DMS114 treated with DMSO at 0.1 percent for 48 hours (cell line): ENCODE measurements around the gene RPIA.
"Not testable (repeated sequence)": the region's sequence is repeated elsewhere in the genome, so short reads cannot be mapped to it uniquely, and the experiment has no call there.

Experiments used
- DNase-seq: peaks from one replicate; lab custom pipeline; 2025; ENCODE audit not compliant: unreplicated experiment; lab: John Stamatoyannopoulos, UW

RPIA gene

GRCh38 chr2:88729061-88729745 is 37.7 kb downstream of the RPIA start:
- DNase-seq, result no peak

DNA sequence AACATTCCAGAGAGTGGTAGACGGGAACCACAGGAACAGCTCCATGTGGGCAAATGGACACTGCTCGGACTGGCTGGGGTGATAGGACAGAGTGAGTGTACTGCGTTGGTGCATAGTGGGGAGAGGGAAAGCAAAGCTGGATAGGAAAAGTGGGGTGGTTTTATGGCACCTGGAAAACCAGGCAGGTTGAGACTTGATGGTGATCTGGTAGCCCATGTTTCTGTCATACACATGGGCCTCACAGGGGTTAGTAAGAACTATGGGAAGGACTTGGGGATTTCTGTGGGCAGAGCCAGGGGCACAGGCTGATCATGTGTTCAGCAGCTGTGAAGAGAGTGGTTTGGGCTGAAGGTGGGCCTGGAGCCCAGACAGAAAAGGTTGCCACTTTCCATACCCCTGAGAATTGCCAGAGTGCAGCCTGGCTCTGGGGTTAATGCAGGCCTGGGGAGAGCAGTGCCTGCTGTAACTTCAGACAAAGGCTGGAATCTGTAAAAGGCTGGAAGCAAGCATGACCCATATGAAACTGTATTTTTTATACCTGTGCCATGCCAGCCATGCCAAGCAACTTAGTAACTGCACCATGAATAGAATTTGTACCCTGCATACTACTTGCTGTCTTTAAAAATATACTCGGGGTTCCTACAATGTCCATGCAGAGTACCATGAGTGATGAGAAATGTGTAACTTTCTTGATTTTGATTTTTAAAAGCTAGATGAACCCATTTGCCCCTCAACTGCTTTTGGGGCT is 41.9 kb downstream of the RPIA start:
- no peak for DNase-seq

GRCh38 chr2:88735133-88735532 is 43.7 kb downstream of the RPIA start:
- DNase-seq, result no peak

DNA sequence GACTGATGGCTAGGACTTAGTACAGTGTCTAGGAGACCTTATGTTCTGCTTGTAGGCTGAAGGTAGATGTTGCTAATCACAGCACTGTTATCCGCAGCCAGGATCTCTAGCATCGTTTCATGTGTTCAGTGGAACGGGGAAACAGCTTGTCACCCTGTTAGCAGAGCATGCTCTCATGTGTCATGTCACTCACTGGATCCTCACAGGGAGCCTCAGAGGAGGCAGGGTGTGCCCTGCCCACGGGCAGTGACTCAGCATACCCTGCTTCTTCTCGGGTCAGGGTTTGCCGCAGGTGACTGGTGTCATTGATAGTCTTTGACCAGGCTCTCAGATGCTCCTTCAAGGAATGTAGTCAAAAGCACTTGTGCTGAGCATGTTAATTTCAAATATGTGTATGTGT is 44.4 kb downstream of the RPIA start:
- no peak for DNase-seq

GRCh38 chr2:88736437-88736836 is 45.0 kb downstream of the RPIA start:
- DNase-seq, result no peak

- DNase-seq, result no peak
Observed at GRCh38 chr2:88737385-88737784, 45.9 kb downstream of the RPIA start.

DNA sequence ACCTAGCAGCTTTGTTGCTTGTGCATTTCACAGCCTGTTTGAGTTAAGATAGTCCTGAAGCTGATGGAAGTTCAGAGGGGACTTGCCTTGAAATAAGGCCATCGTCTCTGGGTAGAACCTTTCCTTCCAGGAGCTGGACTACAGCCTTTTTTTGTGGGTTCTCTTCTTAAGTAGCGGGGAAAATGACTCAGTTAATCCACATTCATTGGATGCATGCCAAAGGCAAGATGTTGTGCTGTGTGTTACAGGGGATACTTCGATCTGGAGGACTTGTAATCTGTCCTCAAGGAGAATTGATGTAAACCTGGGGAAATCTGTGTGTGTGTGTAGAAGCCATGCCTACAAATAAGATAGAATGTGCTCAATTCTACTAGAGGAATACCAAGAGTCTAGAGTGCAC is 46.8 kb downstream of the RPIA start:
- no peak for DNase-seq

GRCh38 chr2:88739985-88740600 is 48.6 kb downstream of the RPIA start:
- DNase-seq, result peak; percentile 72

DNA sequence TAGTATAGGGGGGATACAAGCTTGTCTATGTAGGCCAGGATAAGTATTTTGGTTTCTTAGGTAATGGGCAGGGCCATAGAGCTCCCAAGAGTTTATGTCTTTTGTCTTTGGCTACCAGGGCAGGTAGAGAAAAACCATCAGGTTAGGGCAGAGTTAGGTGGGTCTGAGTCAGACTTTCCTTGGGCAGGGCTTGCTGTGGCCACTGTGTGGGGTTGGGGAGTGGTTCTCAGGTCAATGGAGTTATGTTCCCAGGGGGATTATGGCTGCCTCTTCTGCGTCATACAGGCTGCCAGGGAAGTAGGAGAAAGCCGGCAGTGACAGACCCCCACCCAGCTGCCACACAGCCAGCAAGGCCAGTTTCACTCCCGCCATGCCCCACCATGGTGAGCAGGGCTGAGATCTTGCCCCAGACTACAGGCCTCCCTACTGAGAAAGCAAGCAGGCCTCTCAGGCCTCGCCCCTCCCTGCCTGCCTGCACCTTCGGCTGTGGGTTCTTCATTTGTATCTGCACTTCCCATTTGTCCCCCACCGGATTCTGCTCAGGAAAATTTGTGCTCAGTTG is 55.5 kb downstream of the RPIA start:
- DNase-seq, result no peak

DNA sequence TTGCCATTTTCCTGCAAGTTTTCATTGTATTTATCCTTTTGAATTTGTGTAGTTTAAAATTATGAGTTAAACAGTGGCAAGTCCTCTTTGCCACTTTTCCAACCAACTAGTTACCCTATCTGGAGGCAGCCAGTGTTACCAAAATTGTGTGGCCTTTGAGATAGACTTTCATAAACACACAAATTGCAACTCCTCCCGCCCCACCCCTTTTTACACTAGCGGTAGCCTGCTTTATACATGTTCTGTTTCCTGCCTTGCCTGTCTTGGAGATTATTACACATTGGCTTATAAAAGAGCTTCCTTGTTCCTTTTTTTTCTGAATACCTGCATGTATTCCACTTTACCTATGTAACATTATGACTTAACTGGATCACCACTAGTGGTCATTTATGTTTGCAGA is 56.5 kb downstream of the RPIA start:
- DNase-seq, result no peak

DNA sequence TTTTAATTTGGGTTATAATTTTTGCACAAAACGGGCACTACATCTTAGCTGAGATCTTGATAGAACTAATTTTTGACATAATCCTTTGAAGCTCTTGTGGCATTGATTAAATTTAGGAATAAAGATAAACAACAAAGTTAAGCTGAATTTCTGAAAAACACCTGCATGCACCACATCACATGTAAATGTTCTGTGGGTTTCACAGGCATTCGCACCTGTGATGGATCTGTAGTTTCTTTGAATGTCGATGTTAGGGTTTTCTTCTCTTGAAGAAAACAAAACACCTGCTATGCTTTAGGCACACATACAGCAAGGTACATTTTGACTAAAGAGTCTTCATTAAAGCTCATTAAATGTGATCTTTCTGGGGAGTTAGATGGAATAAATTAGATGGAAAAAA is 60.3 kb downstream of the RPIA start:
- no peak for DNase-seq

GRCh38 chr2:88753833-88754584 is 62.5 kb downstream of the RPIA start:
- no peak for DNase-seq

DNA sequence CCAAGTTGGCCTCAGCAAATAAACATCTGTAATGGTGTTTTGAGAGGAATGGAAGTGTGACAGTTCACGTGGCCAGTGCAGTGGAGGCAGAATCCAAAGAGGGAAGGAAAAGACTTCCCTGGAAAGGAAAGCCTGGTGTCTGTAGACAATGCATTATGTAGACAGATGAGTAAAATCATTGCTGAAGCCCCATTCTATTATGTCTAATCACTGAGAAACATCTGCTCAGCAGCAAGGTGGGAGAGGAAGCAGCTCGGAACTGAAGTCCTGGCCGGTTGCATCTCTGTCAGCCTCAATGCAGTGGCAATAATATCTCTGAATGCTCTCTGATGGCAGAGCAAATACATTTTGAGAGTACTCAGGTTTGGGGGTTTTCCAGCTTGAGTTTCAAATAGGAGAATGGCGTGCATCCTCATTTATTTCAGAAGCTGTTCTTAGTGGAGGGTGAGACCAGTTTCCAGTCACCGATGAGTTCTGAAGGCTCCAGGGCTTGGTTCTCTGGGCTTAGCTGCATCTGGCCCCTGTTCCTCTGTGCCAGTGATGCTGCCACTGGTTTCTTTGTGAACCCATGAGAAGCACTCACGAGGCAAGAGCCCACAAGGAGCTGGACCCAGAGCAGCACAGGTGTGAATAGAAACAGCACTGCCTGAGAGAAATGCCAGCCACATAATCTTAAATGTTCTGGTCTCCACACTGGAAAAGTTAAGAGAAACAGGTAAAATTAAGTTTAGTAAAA is 63.3 kb downstream of the RPIA start:
- no peak for DNase-seq

GRCh38 chr2:88755836-88756235 is 64.4 kb downstream of the RPIA start:
- no peak for DNase-seq

- no peak for DNase-seq
Observed at GRCh38 chr2:88757025-88757424, 65.6 kb downstream of the RPIA start.

- not testable (repeated sequence) for DNase-seq
Observed at GRCh38 chr2:88758702-88759101, 67.2 kb downstream of the RPIA start.

GRCh38 chr2:88760819-88761598 is 69.5 kb downstream of the RPIA start:
- DNase-seq, result no peak

DNA sequence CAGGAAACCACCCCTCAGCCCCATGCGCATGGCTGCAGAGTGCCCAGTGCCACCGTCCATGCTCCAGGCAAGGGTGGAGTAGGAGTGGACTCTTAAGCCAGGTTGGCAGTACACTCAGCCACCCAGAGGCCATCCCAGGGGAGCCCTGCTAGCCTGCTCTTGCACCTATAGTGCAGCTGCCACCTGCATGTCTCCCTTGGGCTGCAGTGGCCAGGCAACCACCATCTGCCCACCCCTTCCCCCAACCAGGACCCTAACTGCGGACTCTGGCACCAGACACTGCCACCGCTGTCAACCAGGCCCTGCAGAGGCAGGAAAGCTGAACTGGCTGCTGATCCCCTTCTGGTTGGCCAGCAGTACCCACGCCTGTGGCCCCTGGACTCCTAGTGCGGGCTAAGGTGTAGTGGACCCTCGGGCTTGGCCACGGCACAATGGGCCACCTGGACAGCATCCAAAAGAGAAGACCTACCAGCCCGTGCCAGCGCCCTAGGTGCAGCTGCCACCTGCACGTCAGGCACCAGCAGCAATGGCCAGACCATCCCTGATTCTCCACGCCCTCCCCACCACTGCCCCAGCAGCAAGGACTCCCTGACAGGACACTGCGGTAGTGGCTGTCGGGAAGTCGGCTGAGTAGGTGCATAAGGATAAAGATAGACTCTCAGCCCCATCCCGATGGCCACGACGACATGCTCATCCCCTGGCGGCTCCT is 72.8 kb downstream of the RPIA start:
- no peak for DNase-seq

DNA sequence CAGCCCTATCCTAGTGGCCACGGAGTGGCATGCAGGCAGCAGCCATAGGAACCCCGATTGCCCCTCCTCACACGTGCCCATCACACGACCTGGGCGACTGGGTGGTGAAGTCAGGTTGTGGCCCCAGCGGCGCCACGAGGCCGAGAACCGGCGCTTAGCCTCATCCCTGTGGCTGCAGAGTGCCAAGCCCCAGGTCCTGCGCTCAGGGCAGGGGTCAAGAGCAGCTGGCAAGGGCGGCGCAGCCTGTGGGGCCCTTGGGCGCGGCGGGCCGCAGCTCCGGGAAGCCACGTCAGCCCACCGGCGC is 73.3 kb downstream of the RPIA start:
- DNase-seq, result no peak
